Tibial nerve (tissue), 3 donors: Measurements from ENCODE around the gene CRYAB.

Source experiments
- CTCF ChIP-seq, 5 experiments: fragments of 200-600 bp in 3 of 5; fragments of 450-650 bp in 2 of 5; sonication (generic) in 3 of 5; IDR thresholded peaks; one replicate each; pipeline ENCODE4 v1.5.1; 2016 to 2019; ENCODE audit warnings: antibody characterized with exemption in 5 of 5, mild to moderate bottlenecking in 3 of 5, moderate library complexity in 2 of 5
- POLR2A ChIP-seq, 2 donors: fragments of 450-650 bp; IDR thresholded peaks; one replicate each; pipeline ENCODE4 v1.6.1; 2017; ENCODE audit warnings: antibody characterized with exemption in 2 of 2, mild to moderate bottlenecking in 2 of 2, moderate library complexity in 2 of 2

DNA sequence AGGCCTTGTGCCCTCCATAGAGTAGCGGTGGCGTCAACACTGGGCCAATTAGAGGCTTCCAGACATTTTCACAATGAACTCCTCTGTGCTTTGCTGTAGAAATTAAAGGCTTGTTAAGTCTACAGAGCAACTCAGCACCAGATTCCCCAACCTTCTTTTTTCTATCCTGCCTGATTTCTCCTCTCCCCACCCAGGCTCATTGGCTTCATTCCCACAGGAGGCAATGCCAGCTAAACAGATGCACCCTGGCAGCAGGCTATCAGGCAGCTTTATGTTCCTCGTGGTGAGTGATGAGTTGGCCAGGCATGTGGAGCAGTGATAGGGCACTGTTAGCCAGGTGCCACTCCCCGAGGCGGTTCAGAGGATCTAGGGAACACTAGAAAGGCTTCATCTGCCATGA is 30.4 kb upstream of the CRYAB start:
- peak in 1 of 2 donors; percentile 17 for TF ChIP-seq POLR2A (IDR thresholded peaks at IDR 0.05)
- no peak for TF ChIP-seq CTCF (IDR thresholded peaks at IDR 0.05)
